ENCODE data around the gene SLC35B1.
A peak's percentile ranks its signal among the peaks of the same experiment; 100 is the strongest.

The SLC35B1 gene

GRCh38 chr17:49749730-49750129 is 42.0 kb upstream of the SLC35B1 start:
- DNase-seq (ENCODE audit: low spot score) = no peak
- in situ Hi-C loops (cut with MboI; ENCODE audit: low sequenced_read_pairs, unreplicated experiment) = no loop called here
- no peak for TF ChIP-seq CTCF (IDR thresholded peaks at IDR 0.05; ENCODE audit: borderline replicate concordance, control extremely low read depth, extremely low read depth, insufficient read depth, missing control alignments)

GRCh38 chr17:49748791-49749190 is 41.0 kb upstream of the SLC35B1 start:
- no peak for TF ChIP-seq CTCF (IDR thresholded peaks at IDR 0.05; ENCODE audit: borderline replicate concordance, control extremely low read depth, extremely low read depth, insufficient read depth, missing control alignments)
- in situ Hi-C loops (cut with MboI; ENCODE audit: low sequenced_read_pairs, unreplicated experiment) = no loop called here
- DNase-seq (ENCODE audit: low spot score) = peak; percentile 70

GRCh38 chr17:49748223-49748622 is 40.5 kb upstream of the SLC35B1 start:
- in situ Hi-C loops (cut with MboI; ENCODE audit: low sequenced_read_pairs, unreplicated experiment) = no loop called here
- DNase-seq (ENCODE audit: low spot score) = no peak
- no peak for TF ChIP-seq CTCF (IDR thresholded peaks at IDR 0.05; ENCODE audit: borderline replicate concordance, control extremely low read depth, extremely low read depth, insufficient read depth, missing control alignments)

- DNase-seq (ENCODE audit: low spot score) = no peak
- TF ChIP-seq CTCF (IDR thresholded peaks at IDR 0.05; ENCODE audit: borderline replicate concordance, control extremely low read depth, extremely low read depth, insufficient read depth, missing control alignments) = no peak
- in situ Hi-C loops (cut with MboI; ENCODE audit: low sequenced_read_pairs, unreplicated experiment) = no loop called here
Observed at GRCh38 chr17:49747632-49748031, 39.9 kb upstream of the SLC35B1 start.

- peak; percentile 48 for DNase-seq (ENCODE audit: low spot score)
- in situ Hi-C loops (cut with MboI; ENCODE audit: low sequenced_read_pairs, unreplicated experiment) = no loop called here
- TF ChIP-seq CTCF (IDR thresholded peaks at IDR 0.05; ENCODE audit: borderline replicate concordance, control extremely low read depth, extremely low read depth, insufficient read depth, missing control alignments) = no peak
Observed at GRCh38 chr17:49746791-49747490, 39.2 kb upstream of the SLC35B1 start.

- TF ChIP-seq CTCF (IDR thresholded peaks at IDR 0.05; ENCODE audit: borderline replicate concordance, control extremely low read depth, extremely low read depth, insufficient read depth, missing control alignments) = no peak
- DNase-seq (ENCODE audit: low spot score) = no peak
- in situ Hi-C loops (cut with MboI; ENCODE audit: low sequenced_read_pairs, unreplicated experiment) = no loop called here
Observed at GRCh38 chr17:49745175-49746139, 37.7 kb upstream of the SLC35B1 start.

Measured in GM13976 (cell line).